ENCODE results near the gene VWF.

Gene VWF

DNA sequence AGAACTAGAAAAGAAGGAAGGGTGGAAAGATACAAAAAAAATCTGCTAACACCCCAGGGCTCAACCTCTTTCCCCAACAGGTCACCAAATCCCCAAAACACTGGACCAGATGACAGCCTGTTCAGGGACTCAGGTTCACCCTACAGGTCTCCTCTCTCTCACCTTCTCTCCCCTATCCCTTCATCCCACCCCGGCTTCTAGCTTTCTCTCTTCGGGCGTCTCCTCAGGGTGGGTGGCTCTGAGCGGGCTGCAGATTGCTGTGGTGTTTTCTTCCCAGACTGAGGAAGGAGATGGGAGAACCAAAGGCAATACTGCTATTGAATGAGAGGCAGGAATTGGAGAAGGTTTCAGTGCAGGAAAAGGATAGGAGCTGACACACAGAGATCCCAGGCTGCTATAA, 218.7 kb downstream of the VWF start:
- Histone ChIP-seq H3K27me3 (ENCODE audit: control insufficient read depth, insufficient read depth, low read length) (no peaks in the 10 kb centered on the region), H3K4me3 (ENCODE audit: low read depth, low read length) (no peak overlapping the region), H3K9me3 (ENCODE audit: control insufficient read depth, insufficient read depth, low read length) (no peaks in the 10 kb centered on the region), H3K4me1 (ENCODE audit: control insufficient read depth, insufficient read depth, low read length) (no peaks in the 10 kb centered on the region), H3K9ac (ENCODE audit: low read depth, low read length) (no peak overlapping the region), H3K36me3 (ENCODE audit: control insufficient read depth, insufficient read depth, low read length) (no peaks in the 10 kb centered on the region)

DNA sequence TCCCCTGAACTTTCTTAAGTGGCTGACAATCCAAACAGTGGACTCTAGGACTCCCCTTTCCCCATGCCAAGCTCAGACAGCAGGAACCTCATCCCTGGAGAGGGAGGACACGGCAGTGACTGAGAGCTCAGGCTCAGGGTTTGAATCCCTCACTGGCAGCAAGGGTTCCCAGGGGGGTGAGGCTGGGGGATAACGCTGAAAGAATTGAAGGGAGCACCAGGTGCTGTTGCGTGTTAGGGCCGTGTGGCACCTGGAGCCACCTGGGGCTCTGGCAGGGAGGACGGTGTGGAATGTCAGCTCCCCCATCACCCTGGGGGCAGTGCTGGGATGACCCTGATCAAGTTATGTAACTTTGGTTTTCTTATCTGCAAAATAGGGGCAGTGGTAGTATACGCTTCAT, 219.5 kb downstream of the VWF start:
- H3K9ac ChIP-seq (ENCODE audit: low read depth, low read length): no peak overlapping the region

DNA sequence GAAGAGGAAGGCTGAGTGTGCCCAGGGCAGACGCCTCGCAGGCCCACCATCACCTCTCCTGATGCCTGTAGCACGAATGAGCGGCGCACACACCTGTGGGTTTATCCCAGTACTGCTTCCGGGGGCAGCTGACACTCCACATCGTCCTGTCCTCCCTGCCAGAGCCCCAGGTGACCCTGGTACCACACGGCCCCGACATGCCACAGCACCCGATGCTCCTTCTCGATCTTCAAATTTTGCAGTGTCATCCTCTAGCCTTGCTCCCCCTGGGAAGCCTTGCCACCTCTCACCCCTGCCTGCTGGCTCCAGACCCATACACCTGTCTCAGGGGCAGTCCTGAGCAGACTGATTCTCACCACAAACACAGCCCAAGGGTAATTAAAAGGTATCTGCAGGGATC, 220.0 kb downstream of the VWF start:
- no peaks in the 10 kb centered on the region for H3K4me1 ChIP-seq (ENCODE audit: control insufficient read depth, insufficient read depth, low read length)
- H3K9ac ChIP-seq (ENCODE audit: low read depth, low read length): no peak overlapping the region
- H3K9me3 ChIP-seq (ENCODE audit: control insufficient read depth, insufficient read depth, low read length): no peaks in the 10 kb centered on the region
- no peaks in the 10 kb centered on the region for H3K27me3 ChIP-seq (ENCODE audit: control insufficient read depth, insufficient read depth, low read length)
- no peak overlapping the region for H3K4me3 ChIP-seq (ENCODE audit: low read depth, low read length)
- H3K36me3 ChIP-seq (ENCODE audit: control insufficient read depth, insufficient read depth, low read length): no peaks in the 10 kb centered on the region

More for the DNA sequence above, 219.5 kb downstream of the VWF start:
- H3K36me3 ChIP-seq (ENCODE audit: control insufficient read depth, insufficient read depth, low read length): no peaks in the 10 kb centered on the region
- H3K4me3 ChIP-seq (ENCODE audit: low read depth, low read length): no peak overlapping the region
- no peaks in the 10 kb centered on the region for H3K27me3 ChIP-seq (ENCODE audit: control insufficient read depth, insufficient read depth, low read length)
- H3K4me1 ChIP-seq (ENCODE audit: control insufficient read depth, insufficient read depth, low read length): no peaks in the 10 kb centered on the region
- no peaks in the 10 kb centered on the region for H3K9me3 ChIP-seq (ENCODE audit: control insufficient read depth, insufficient read depth, low read length)

DNA sequence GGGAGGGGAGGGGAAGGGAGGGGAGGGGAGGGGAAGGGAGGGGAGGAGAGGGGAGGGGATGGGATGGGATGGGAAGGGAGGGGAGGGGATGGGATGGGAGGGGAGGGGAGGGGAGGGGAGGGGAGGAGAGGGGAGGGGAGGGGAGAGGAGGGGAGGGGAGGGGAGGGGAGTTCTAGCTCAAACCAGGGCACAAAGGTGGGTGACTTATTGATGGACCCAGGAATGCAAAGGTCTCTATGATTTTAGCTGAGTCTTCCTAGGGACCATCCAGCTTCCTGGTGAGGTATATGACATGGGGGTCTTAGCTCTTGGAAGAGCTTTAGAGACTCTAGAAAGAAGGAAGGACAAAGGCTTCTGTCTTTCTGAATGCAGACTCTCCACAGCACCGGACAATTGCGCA, 221.7 kb downstream of the VWF start:
- no peaks in the 10 kb centered on the region for H3K27me3 ChIP-seq (ENCODE audit: control insufficient read depth, insufficient read depth, low read length)
- H3K4me1 ChIP-seq (ENCODE audit: control insufficient read depth, insufficient read depth, low read length): no peaks in the 10 kb centered on the region
- H3K36me3 ChIP-seq (ENCODE audit: control insufficient read depth, insufficient read depth, low read length): no peaks in the 10 kb centered on the region

DNA sequence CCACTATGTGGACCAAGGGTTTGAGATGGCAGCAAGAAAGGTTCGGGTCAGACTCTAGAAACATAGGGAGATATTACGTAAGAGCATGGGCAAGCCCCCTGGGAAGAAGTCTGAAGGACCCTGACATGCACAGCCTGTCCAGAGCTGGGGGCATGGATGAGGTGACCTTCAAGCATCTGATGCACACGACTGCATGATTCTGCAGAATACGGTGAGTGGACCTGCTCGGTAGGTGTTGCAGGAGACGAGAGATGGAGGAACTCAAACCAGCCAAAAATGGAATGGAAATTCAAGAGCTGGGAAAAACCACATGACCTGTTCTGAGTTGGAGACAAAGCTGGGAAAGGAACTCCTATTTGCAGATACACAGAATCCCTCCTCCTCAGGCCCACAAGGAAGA, 223.1 kb downstream of the VWF start:
- H3K36me3 ChIP-seq (ENCODE audit: control insufficient read depth, insufficient read depth, low read length): no peaks in the 10 kb centered on the region
- H3K9me3 ChIP-seq (ENCODE audit: control insufficient read depth, insufficient read depth, low read length): no peaks in the 10 kb centered on the region
- H3K27me3 ChIP-seq (ENCODE audit: control insufficient read depth, insufficient read depth, low read length): no peaks in the 10 kb centered on the region
- no peak overlapping the region for H3K4me3 ChIP-seq (ENCODE audit: low read depth, low read length)
- H3K9ac ChIP-seq (ENCODE audit: low read depth, low read length): no peak overlapping the region
- no peaks in the 10 kb centered on the region for H3K4me1 ChIP-seq (ENCODE audit: control insufficient read depth, insufficient read depth, low read length)

More for the DNA sequence above, 221.7 kb downstream of the VWF start:
- no peak overlapping the region for H3K9ac ChIP-seq (ENCODE audit: low read depth, low read length)
- no peaks in the 10 kb centered on the region for H3K9me3 ChIP-seq (ENCODE audit: control insufficient read depth, insufficient read depth, low read length)
- no peak overlapping the region for H3K4me3 ChIP-seq (ENCODE audit: low read depth, low read length)

DNA sequence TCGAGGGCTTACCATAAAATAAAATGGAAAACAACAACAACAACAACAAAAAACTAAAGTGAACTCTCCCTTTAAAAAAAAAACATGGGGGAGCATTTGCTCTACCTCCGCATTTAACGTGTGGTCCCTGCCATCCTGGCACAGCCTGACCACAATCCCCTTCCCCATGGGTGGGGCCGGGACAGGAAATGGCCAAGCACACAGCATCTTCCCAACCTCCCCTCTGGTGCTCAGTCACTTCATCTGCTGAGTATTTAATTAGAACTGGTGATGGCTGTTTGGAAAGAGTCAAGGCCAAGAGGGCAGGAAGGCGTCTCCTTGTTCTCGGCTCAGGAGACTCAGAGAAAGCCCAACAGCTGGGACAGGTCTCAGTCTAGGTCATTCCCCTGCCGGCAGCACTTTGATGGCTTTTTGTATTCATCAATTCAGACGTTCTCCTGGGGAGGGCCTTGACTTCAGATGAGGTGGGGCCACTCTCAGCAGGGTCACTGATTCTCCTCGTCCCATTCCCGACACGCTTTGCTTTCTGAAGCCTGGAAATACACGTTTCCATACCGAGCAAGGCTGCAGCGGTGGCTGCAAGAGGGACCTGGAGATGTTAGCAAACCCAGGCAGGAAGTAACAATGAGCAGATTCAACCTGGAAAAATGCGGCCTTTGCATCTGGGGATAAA, 223.8 kb downstream of the VWF start:
- Histone ChIP-seq H3K4me1 (ENCODE audit: control insufficient read depth, insufficient read depth, low read length) (no peaks in the 10 kb centered on the region), H3K27me3 (ENCODE audit: control insufficient read depth, insufficient read depth, low read length) (no peaks in the 10 kb centered on the region), H3K4me3 (ENCODE audit: low read depth, low read length) (no peak overlapping the region), H3K9me3 (ENCODE audit: control insufficient read depth, insufficient read depth, low read length) (no peaks in the 10 kb centered on the region), H3K9ac (ENCODE audit: low read depth, low read length) (no peak overlapping the region), H3K36me3 (ENCODE audit: control insufficient read depth, insufficient read depth, low read length) (no peaks in the 10 kb centered on the region)

DNA sequence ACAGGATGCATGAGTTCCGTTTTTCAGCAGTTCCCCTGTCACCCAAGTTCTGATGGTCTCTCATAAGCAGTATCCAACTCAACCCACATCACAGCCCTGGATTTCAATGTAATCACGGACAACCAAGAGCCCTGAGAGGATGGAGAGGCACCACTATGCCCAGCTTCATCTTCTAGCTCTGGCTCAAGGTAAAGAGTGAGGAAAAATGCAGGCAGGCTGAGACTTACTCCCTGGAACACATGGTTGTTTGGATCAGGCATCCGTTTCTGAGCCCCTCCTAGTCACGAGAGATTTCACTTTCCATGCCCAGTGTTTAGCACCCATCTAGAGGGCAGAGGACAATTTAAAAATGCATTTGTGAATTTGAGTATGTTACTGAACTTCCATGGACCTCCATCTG, 224.4 kb downstream of the VWF start:
- Histone ChIP-seq H3K9ac (ENCODE audit: low read depth, low read length) (no peak overlapping the region), H3K4me1 (ENCODE audit: control insufficient read depth, insufficient read depth, low read length) (no peaks in the 10 kb centered on the region), H3K9me3 (ENCODE audit: control insufficient read depth, insufficient read depth, low read length) (no peaks in the 10 kb centered on the region), H3K36me3 (ENCODE audit: control insufficient read depth, insufficient read depth, low read length) (no peaks in the 10 kb centered on the region), H3K27me3 (ENCODE audit: control insufficient read depth, insufficient read depth, low read length) (no peaks in the 10 kb centered on the region), H3K4me3 (ENCODE audit: low read depth, low read length) (no peak overlapping the region)

DNA sequence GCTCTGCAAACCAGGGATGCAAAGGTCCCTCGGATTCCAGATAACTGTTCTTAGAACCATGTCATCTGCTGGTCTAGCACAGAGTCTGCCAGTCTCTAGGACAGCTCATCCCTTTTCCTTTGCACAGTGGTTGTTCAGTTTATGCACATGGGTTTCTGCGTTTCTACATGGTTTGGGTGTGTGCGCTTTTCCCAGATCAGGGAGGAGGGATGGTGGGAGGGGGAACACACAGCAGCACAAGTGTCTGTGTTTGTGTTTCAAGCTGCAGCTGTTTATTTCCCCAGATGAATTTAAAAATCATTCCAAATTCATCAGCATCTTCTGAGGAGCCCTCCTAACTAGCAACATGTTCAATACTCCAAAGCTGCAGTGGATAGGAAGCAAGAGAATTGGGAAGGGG, 224.8 kb downstream of the VWF start:
- Histone ChIP-seq H3K9ac (ENCODE audit: low read depth, low read length) (no peak overlapping the region), H3K4me1 (ENCODE audit: control insufficient read depth, insufficient read depth, low read length) (no peaks in the 10 kb centered on the region), H3K4me3 (ENCODE audit: low read depth, low read length) (no peak overlapping the region), H3K36me3 (ENCODE audit: control insufficient read depth, insufficient read depth, low read length) (no peaks in the 10 kb centered on the region), H3K27me3 (ENCODE audit: control insufficient read depth, insufficient read depth, low read length) (no peaks in the 10 kb centered on the region), H3K9me3 (ENCODE audit: control insufficient read depth, insufficient read depth, low read length) (no peaks in the 10 kb centered on the region)

DNA sequence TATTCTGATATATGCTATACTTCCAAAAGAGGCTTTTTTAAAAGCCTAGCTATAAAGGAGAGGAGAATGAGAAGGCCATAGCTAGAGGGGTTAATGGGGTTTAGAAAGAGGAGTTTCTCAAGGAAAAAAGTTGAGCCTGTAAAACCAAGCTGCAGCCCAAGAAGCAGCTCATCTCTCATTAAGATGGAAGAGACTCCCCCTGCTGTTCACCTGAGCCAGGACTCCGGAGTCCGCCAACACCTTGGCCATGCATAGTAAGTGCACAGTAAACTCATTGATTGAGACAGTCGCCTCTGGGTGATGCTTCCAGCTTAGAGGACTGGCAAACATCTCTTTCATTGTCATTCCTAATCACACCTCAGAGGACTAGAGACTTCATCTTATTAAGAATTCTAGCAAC, 225.6 kb downstream of the VWF start:
- no peak overlapping the region for H3K9ac ChIP-seq (ENCODE audit: low read depth, low read length)
- H3K27me3 ChIP-seq (ENCODE audit: control insufficient read depth, insufficient read depth, low read length): no peaks in the 10 kb centered on the region
- H3K4me1 ChIP-seq (ENCODE audit: control insufficient read depth, insufficient read depth, low read length): no peaks in the 10 kb centered on the region
- no peaks in the 10 kb centered on the region for H3K9me3 ChIP-seq (ENCODE audit: control insufficient read depth, insufficient read depth, low read length)
- no peaks in the 10 kb centered on the region for H3K36me3 ChIP-seq (ENCODE audit: control insufficient read depth, insufficient read depth, low read length)
- no peak overlapping the region for H3K4me3 ChIP-seq (ENCODE audit: low read depth, low read length)
